G401.6 (cell line): ENCODE data around the gene MED13L.
"Not testable (repeated sequence)": the region's sequence is repeated elsewhere in the genome, so short reads cannot be mapped to it uniquely, and the experiment has no call there.

Experiments used
- FAIRE-seq: peaks from 2 replicates; lab custom pipeline; 2012; peaks lifted over from hg19 to GRCh38; lab: Jason Lieb, UNC

The MED13L gene

DNA sequence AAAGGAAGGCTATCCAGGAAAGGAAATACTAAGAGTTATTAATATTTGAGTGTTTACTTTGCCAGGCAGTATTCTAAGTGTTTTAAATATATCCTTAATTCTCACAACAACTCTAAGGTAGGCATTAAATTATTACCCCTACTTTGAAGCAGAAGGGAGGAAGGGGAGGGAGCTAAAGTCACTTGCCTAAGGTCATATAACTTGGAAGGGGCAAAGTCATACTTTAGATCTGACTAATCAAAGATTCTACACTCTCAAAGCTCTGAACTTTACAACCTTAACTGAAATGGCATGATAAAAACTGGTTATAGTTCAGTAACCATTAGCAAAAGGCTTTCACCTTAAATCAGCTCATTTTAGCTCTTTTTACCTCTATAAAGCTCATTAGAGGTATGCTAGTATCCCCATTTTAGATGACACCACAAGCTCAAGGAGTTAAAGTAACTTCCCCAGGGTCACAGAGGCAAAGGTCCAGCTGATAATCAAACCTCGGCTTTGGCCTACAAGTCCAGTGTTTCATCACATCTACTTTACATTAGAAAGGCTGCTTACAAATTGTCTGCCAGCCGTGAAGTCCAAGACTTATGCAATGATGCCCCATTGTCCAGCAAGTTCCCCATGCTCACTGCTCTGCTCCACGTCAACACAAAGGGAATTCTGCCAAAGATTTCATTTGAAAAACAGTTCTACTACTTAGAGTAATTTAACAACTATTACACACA, 223.9 kb downstream of the MED13L start:
- FAIRE-seq = no peak

DNA sequence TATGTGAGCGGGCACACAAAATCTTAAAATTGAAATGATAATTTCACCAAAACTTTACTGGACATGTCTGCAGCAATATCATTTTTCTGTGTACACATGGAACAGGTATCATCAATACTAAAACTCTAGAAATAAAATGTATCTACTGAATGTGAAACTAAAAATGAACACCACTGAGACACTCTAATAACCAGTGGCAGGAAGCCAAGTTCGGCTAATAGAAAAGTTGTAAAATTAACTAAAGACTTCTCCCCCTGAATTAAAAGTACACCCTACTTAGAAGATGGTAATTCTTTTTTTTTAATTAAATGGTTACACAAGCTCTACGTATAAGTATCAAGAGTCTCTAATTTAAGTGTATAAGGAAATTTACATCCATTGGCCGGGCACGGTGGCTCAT, 227.2 kb downstream of the MED13L start:
- no peak for FAIRE-seq

DNA sequence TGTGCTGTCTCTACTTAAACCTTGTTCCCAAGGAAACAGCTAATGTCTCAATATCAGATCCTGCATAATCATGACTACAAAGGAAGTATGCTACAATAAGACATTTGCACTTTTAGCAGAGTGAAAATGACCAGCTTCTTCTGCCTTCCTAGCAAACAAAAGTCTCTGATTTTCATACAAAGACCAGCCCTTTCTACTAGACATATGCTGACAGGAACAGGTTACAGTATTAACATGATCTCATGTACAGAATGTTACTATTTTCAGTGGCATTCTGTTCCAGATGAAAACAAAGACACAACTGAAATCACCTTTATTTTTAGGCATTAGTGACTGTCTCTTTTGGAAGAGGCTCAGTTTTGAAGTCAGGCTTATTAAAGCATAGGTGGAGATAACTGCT, 228.6 kb downstream of the MED13L start:
- peak; percentile 47 for FAIRE-seq

DNA sequence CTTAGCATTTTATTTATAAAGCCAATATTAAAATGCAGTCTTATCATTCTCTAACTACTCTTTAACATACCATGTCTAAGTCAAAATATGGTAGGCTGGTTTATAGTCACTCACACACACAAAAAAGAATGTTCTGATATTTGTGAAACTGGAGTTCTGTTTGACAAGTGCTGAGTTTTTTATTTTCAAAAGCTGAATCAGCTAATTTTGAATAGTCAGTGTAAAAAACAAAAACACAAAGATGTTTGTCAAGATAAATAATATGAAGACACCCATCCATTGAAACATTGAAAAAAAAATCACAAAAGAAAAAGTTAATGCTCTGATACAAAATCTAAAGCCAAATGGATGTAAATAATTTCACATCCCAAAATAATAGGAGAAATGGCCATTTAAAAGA, 231.5 kb downstream of the MED13L start:
- FAIRE-seq = peak; percentile 56

DNA sequence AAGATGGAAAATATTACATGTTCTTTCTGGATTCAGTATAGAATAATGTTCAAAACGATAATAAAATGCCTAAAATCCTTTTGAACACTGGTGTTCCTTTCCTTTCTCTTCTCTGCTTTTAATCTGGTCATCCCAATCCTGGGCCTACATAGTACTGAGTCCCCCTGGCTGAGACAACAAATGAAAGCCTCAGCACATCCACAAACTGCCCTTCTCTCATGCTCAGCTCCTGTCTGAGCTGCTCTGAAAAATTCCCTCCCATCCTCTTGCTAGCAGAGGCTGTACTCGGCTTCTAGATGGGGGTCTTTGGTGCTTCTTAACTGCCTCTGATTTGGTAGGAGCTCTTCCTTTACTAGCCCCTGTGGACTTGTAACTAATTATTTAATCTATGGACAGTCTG, 232.3 kb downstream of the MED13L start:
- FAIRE-seq = no peak

DNA sequence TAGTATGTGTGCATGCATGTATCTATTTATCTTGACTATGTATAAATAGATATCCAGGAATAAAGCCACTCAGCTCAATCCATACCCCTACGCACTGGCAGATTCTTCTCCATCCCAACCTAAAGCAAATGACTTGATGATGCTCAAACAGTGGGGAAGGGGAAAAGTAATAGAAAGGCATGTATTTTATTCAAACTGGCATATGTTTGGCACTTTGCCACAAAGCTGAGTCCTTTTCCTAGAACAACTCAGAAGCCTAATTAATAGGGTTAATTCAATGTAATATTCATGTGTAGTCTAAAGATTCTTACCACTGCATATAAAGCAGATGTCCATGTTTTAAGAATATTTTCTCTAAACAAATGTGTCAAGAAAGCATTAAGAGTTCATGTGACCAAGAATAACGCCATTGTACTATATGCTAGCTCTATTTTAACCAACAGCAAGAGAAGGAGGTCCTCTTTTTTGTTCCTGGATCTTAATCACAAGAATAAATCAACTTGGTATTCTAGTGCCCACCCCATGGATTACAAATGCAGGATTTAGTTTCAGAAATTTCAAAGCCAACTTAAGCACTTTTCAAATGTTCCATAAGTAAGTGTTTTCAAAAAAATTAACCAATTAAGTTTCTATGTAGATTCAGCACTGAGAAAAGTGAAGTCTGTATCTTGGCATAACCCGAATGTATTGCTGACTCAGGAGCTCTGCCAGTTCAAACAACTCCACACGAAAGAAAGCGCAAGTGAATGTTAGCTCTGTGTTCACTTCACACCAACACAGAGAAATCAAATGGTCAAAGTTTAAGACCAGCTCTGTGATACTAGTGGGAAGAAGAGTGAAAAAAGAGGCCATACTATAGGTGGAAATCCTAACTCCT, 233.6 kb downstream of the MED13L start:
- no peak for FAIRE-seq

DNA sequence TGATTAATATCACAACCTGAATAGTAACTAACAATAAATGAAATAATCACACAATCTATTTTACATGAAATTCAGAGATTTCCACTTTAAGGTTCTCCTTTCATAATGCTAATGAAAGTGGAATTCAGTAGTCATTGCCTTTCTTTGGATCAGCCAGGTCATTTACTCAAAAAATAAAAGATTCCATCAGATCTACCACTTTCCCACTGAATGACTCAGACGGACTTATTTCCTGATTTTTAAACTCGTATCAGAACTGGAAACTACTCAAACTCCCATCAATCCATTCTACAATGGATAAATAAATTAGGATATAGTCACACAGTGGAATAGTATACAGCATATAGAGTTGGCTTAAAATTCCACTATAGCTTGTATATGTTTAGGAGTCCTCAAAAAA, 237.1 kb downstream of the MED13L start:
- no peak for FAIRE-seq

DNA sequence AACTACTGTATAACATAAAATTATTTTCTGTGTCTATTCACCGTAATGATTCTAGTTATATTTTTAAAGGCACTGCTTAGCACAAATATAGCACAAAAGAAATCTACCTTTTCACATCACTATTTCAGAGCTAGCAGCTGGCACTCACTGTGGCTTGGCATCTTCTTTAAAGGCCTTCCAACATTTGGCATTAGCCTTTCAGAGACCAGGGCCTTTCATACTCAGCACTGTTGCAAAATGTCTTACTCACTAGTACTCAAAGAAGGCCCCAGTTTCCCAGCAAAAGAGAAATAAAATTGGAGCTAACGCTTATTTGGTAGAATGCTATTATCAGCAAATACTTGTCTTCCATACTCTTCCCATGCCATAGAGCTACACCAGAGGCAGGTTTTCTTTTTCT, 238.4 kb downstream of the MED13L start:
- FAIRE-seq = no peak

DNA sequence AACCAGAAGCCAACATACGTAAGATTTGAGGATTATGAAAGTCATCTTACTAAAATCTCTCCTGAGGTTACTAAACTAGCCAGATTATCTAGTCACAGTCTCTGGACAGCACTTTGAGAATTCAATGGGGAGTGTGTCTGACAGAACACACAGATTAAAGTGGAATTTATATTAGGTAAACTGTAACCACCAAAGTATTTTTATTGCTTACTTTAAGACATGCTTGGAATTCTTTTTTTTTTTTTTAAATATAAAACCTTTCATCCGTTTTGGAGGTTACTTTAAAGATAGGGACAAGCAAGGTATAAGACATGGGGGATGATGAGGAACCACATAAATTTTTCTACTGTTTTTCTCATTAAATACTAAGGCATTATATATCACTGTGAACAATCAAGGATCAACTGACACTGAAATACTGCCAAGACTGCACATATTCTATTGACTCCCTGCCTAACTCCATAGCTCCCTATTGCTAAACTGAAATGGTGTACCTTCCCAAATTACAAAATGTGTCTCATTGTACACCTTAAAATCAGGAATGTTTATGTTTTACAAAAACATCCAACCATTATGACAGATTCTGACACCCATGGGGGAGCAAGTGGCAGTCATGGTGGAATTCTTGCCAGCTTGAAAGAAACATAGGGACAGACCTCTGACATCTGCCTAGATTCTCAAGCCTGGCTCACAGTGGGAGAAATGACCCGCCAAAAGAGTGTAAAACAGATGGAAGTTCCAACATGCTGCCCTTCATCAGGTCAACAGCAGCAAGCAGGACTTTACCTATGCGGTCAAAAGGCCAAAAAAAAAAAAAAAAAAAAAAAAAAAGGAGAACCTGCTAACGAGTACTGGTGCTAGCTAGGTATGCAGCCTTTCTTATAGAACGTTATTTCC, 239.3 kb downstream of the MED13L start:
- peak; percentile 96 for FAIRE-seq

DNA sequence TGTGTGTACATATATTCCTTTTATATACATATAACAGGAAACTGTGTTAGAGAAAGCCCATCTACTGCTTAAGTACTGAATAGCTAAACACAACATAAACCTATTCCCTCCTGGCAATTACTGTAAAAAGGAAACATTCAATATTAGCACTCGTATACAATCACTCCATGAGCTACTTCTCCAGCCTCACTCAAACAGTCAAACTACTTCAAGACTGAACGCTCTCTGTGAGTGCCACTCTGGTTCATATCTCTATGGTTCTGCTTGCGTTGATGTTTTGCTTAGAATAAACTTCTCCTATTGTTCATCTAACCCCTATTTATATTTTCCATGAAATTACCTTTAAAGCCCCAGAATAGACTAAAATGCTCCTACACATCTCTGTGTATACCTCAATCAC, 243.7 kb downstream of the MED13L start:
- FAIRE-seq = no peak

DNA sequence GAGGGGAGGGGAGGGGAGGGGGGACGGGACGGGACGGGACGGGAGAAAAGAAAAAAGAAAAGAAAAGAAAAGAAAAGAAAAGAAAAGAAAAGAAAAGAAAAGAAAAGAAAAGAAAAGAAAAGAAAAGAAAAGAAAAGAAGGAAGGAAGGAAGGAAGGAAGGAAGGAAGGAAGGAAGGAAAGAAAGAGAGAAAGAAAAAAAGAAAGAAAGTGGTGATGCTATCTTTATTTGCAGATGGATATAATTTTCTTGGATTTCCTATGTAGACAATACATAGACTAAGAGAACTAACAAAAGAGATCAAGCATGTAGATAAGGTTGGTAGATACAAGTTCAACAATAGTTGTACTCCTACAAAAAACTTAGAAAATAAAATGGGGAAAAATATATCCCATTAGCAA, 245.9 kb downstream of the MED13L start:
- FAIRE-seq = not testable (repeated sequence)

DNA sequence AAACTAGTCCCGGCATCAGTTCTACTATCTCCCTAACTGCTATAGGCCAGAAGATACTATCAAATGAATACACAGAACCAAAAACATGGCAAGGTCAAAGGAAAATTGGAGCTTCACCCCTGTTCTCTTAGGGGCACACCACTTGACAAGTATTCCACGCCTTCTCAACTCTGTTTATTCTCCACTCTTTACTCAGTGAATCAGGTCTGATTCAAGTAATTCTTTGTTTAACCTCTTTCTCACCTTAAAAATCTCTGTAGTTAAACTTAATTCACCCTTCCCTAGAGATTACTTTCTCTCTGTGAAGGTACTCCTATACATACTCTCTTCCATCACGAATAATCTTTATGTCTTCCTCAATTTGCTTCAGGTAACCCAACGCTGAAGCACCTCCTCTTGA, 248.9 kb downstream of the MED13L start:
- FAIRE-seq = no peak

DNA sequence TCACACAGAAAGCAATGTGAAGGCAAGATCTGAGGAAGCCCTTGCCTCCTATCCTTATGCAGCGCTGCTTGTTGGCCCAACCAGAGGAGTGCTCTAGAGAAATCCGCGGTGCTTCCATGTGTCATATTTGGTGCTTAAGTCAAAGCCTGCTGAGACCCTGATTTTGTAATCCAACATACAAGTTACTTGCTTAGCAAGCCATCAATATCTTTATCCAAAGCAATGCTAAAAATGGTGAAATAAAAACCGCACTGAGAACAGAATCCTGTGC, 250.0 kb downstream of the MED13L start:
- FAIRE-seq = no peak

DNA sequence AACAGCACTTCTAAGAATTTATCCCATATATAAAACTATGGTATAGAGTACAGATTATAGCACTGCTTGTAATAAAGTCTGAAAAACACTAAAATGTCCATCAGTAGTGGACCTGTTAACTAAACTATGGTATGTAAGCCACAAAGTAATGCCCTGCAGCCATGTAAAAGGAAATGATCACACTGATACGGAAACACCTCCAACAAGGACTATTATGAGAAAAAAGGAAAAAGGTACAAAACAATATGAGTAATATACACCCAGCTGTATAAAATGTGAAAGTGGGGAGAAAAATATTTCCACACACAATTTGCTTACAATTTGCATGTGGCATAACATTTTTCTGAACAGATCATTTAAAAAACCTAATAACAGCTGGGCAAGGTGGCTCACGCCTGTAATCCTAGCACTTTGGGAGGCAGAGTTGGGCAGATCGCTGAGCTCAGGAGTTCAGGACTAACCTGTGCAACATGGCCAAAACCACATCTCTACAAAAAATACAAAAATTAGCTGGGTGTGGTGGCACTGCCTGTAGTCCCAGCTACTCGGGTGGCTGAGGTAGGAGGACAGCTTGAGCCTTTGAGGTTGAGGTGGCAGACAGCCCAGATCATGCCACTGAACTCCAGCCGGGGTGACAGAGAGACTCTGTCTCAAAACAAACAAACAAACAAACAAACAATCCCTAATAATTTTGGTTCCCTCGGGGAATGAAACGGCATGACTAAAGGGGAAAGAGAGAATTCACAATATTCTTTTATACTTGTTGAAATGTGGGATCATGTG, 250.5 kb downstream of the MED13L start:
- FAIRE-seq = no peak

DNA sequence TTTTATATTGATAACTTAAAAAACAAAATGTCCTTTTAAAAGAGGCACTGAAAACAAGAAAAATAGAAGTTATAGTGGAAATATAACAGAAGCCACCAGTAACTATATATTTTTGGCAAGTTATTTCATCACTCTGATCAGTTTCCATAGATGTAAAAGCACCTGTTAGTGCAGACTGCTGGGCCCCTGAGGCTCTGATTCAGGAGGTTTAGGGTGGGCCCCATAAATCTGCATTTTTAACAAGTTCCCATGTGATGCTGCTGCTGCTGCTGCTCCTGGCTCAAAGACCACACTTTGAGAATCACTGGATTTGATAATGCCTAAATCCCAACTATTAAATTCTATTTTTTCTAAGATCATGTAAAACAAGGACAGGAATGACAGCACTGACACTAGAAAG, 251.1 kb downstream of the MED13L start:
- no peak for FAIRE-seq

DNA sequence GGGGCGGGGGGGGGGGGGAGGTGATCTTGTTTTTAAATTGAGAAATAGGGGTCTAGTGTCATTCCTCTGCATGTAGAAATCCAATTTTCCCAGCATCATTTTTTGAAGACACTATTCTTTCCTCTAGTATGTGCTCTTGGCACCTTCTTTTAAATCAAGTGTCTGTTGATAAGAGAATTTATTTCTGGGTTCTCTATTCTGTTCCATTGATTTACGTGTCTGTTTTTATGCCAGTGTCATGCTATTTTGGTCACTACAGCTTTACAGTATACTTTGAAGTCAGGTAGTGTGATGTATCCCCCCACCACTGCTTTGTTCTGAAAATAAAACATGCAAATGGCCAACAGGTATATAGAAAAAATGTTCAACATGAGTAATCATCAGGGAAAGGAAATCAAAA, 252.7 kb downstream of the MED13L start:
- FAIRE-seq = no peak

DNA sequence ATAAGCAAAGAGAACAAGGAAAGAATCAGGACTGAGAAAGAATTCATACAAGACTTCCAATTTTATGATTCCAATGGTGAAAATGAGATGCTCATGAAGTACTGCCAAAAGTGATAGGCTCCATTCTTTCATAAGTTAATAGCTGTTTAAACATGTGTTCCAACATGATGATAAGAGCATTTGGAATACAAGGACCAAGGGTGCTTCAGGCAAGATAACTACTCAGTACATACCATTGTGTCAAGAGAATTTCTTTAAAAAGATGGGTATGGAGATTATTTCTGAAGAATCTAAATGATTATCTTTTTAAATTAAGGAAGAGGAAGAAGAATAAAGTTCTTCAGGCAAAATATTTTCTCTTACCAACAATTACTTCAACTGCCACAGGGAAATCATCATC, 258.1 kb downstream of the MED13L start:
- FAIRE-seq = no peak

DNA sequence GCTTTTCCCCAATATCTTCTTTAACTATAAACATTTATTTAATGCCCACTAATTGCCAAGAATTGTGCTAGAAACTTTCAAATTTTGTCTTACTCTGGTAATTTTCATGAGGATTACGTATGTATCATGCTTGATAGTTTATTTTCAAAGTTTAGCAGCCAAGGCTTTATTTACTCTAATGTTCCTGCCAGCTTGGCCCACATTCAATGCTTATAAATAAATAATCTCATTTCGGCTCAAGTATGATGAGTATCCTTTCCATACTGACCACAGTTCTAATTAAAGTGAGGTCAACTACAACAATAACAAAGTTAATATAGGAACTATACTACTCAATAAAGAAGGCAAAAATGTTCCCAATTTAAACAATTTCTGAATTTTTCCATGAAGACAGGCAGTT, 259.2 kb downstream of the MED13L start:
- FAIRE-seq = no peak

DNA sequence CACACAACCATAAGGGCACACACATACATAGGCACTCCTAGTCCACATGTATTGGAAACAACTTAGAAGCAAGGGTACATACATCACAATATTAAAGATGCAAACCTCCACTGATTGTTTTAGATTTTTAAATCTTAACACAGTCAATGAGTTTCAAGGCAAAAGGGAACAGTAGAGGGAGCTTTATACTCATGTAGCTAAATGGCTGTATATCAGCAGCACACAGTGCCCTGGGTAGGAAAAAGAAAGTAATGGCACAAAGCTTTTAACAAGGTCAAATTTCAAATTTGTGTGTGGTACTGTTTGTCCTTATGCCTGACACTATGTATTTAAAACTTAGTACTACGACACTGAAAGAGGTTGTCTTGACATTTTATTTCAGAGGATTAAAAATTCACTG, 262.0 kb downstream of the MED13L start:
- FAIRE-seq = peak; percentile 98

DNA sequence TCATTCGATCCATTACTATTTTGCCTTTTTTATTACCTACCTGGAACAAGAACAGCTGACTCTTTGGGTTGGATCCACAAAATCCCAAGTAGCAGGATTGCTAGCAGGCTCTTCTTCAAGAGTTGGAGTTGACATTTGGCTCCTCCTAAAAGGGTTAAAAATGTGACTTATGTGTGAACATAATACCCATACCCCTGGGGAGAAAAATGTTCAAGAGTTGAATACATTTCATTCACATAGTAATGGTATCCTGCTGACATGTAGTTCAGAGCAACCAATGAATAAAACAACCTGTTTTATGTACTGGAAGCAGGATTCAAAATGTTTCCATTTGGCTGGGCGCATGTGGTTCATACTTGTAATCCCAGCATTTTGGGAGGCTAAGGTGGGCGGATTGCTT, 264.7 kb downstream of the MED13L start:
- FAIRE-seq = no peak

DNA sequence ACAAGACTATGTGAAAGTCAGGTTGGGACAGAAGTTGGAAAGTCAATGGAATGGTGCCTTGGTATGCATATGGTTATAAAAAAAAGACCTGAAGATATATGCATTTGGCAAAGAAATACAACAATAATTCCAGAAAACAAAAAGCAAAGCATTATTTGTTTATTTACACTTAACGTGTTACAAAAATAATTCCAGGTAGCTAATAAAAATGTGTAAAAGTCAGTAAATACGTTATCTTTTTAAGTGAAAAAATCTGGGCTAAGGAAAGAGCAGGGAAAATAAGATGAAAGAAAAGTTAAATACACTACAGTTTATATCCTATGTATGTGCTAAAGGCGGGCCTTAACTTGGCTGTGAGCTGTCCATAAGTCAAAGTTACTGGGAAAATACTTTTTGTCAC, 266.3 kb downstream of the MED13L start:
- FAIRE-seq = no peak

DNA sequence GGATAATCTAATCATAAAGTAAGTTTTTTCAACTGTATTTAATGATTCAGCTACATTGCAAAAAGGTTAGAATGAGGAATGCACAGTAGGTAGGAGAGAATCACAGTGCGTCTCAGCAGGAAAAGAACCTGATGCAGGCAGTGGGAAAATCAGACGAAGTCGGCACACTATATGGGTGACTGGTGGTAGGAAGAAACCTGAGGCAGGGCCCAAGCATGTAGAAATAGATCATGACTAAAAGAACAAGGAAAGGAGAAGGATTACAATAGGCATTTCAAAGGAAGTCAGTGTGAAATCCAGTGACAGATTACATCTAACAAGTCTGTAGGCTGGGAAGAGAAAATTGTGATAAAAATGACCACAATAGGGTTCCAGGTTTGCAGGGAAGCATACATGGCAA, 267.0 kb downstream of the MED13L start:
- no peak for FAIRE-seq
